Measurements from ENCODE around the gene GNL2.
A peak's percentile ranks its signal among the peaks of the same experiment; 100 is the strongest.
"Not testable (repeated sequence)": the region's sequence is repeated elsewhere in the genome, so short reads cannot be mapped to it uniquely, and the experiment has no call there.

GNL2 gene

DNA sequence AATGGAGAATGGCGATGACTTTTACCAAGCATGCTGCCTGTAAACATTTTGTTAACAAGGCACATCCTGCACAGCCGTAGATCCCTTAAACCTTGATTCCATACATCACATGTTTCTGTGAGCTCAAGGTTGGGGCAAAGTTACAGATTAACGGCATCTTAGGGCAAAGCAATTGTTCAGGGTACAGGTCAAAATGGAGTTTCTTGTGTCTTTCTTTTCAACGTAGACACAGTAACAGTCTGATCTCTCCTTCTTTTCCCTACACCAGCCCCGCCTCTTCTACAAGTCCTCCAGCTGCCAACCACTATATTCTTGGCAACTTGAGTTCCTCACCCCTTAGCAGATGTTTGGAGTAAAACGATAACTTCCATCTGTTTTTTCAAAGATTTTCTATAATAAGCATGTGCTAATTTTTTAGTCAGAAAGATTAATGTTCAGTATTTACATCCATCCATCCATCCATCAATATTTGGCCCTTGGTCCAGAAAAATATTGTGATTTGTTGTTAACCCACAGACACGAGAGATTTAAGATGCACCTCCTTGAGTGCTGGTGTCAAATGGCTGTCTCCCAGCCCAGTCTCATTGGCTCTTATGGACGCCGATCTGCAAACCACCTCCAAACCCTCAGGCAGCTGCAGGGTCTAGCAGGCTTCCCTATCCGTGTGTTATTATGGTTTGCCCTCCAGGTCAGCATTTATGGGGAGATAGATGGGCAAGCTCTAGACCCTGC lies 35.2 kb downstream of the GNL2 start:
- no peak for DNase-seq (ENCODE audit: low read depth in 3 of 3, low spot score in 1 of 3)

DNA sequence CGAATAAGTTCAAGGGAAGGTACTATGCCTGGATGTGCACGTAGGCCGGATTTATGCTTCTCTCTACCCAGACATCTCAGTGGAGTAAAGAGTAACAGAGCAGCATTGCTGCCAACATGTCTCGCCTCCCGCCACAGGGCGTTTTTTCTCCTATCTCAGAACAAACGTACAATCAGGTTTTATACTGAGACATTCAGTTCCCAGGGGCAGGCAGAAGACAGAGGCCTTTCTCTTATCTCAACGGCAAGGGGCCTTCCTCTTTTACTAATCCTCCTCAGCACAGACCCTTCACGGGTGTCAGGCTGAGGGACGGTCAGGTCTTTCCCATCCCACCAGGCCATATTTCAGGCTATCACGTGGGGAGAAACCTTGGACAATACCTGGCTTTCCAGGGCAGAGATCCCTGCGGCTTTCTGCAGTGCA lies 35.8 kb downstream of the GNL2 start:
- not testable (repeated sequence) for DNase-seq (ENCODE audit: low read depth in 3 of 3, low spot score in 1 of 3)

DNA sequence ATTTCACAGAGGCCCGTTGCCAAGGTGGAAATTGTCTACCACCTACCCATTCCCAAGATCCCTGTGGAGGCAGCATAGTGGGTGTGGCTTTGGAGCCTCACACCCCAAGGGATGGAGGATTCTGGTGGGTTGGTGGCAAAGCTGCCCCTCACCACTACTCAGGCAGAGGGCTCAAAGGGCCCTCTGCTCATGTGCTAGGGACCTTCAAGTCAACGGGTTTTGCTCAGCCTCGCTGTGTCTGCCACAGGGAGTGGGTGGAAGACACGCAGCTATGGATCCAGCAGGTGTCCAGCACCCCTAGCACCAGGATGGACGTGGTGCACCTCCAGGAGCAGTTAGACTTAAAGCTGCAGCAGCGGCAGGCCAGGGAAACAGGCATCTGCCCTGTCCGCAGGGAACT lies 36.7 kb downstream of the GNL2 start:
- DNase-seq (ENCODE audit: low read depth in 3 of 3, low spot score in 1 of 3): no peak

GRCh38 chr1:37558411-37558810 lies 37.3 kb downstream of the GNL2 start:
- no peak for DNase-seq (ENCODE audit: low read depth in 3 of 3, low spot score in 1 of 3)

DNA sequence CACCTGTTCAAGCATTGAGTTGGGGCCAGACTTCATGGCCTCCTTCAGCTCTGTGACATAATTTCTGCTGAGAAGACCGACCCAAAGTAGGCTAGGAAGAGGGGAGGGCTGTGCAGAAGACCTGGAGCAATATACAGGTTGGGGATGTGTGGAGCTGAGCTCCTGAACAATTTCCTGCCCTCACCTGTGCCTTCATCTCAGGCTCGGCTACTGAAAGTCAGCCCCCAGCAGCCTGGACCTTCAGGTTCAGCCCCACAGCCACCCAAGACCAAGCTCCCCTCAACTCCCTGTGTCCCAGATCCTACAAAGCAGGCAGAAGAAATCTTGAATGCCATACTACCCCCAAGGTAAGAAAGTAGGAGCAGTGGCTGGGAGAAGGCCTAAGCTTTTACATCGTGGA lies 38.3 kb downstream of the GNL2 start:
- DNase-seq (ENCODE audit: low read depth in 3 of 3, low spot score in 1 of 3): no peak

- no peak for DNase-seq (ENCODE audit: low read depth in 3 of 3, low spot score in 1 of 3)
Observed at GRCh38 chr1:37556712-37557196, 39.0 kb downstream of the GNL2 start, which contains the start of gene DNALI1. Gene DNALI1, plus strand, starts transcription at chr1:37556940. Its CDS starts 55 bp downstream, at chr1:37556995.

GRCh38 chr1:37553927-37554808 lies 41.6 kb downstream of the GNL2 start, which contains the start of gene SNIP1:
Gene SNIP1, minus strand, starts transcription at chr1:37554293. Its CDS starts 64 bp downstream, at chr1:37554229.
- peak; percentile 70 to 76 (median 71) for DNase-seq (ENCODE audit: low read depth in 3 of 3, low spot score in 1 of 3)

DNA sequence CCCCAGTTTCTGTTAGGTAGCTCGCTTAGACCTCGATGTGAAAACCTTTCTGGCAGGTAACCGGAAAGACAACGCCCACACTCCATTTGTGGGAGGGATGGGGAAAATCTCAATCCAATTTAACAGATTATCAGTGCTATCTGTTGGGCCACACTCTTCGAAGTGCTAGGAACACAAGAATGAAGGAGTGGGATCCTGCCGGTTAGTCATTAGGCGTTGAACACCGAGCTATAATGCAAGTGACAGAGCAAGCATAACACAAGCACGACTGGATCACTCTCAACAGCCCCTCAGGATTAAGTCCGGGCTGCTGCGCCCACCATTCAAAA lies 42.2 kb downstream of the GNL2 start:
- DNase-seq (ENCODE audit: low read depth in 3 of 3, low spot score in 1 of 3): no peak

GRCh38 chr1:37549341-37549740 lies 46.4 kb downstream of the GNL2 start:
- DNase-seq (ENCODE audit: low read depth in 3 of 3, low spot score in 1 of 3): no peak

- DNase-seq (ENCODE audit: low read depth in 3 of 3, low spot score in 1 of 3): no peak
Observed at GRCh38 chr1:37545019-37545418, 50.7 kb downstream of the GNL2 start.

DNA sequence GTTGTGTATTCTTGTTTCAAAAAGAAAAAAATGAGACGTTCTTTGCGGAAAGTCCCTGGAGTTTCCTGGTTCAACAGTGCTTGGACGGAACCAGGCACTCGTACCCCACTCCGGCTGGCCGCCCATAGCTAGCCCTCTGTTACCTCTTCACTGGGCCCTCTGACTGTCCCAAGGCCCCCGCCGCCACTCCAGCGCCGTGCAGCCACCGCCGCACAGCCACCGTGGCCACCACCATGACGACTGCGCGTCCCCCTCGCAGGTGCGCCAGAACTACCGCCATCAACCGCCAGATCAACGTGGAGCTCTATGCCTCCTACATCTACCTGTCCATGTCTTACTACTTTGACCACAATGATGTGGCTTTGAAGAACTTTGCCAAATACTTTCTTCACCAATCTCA lies 51.2 kb downstream of the GNL2 start:
- DNase-seq (ENCODE audit: low read depth in 3 of 3, low spot score in 1 of 3): no peak

GRCh38 chr1:37540036-37540785 lies 55.5 kb downstream of the GNL2 start:
- no peak for DNase-seq (ENCODE audit: low read depth in 3 of 3, low spot score in 1 of 3)

DNA sequence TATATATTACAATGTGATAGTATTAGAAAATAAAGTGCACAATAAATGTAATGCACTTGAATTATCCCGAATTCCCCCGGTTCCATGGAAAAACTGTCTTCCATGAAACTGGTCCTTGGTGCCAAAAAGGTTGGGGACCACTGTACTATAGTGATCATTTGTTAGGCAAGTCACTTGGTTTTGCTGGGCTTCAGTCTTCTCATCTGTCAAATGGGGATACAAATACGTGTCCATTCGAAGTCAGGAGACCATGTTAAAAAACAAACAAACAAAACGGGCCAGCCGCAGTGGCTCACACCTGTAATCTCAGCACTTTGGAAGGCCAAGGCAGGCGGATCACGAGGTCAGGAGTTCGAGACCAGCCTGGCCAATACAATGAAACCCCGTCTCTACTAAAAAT lies 56.6 kb downstream of the GNL2 start:
- DNase-seq (ENCODE audit: low read depth in 3 of 3, low spot score in 1 of 3): not testable (repeated sequence)

GRCh38 chr1:37537378-37537777 lies 58.4 kb downstream of the GNL2 start:
- no peak for DNase-seq (ENCODE audit: low read depth in 3 of 3, low spot score in 1 of 3)

GRCh38 chr1:37533317-37534093 lies 62.2 kb downstream of the GNL2 start:
- DNase-seq (ENCODE audit: low read depth in 3 of 3, low spot score in 1 of 3): no peak

DNA sequence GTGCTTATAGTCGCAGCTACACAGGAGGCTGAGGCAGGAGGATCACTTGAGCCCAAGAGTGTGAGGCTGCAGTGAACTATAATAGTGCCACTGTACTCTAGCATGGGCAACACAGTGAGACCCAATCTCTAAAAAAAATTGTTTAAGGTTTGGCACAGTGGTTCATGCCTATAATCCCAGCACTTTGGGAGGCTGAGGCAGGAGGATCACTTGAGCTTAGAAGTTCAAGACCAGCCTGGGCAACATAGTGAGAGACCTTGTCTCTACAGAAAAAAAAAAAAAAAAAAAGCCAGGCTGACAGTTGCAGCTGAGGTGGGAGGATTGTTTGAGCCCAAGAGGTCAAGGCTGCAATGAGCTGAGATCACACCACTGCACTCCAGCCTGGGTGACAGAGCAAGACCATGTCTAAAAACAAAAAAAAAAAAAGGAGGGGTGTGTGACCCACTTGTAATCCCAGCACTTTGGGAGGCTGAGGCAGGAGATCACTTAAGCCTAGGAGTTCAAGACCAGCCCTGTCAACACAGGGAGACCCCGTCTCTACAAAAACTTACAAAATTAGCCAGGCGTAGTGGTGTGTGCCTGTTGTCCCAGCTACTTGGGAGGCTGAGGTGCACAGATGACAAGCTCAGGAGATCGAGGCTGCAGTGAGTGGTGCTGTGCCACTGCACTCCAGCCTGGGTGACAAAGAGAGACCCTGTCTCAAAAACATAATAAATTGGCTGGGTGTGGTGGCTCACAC lies 63.1 kb downstream of the GNL2 start:
- not testable (repeated sequence) for DNase-seq (ENCODE audit: low read depth in 3 of 3, low spot score in 1 of 3)

DNA sequence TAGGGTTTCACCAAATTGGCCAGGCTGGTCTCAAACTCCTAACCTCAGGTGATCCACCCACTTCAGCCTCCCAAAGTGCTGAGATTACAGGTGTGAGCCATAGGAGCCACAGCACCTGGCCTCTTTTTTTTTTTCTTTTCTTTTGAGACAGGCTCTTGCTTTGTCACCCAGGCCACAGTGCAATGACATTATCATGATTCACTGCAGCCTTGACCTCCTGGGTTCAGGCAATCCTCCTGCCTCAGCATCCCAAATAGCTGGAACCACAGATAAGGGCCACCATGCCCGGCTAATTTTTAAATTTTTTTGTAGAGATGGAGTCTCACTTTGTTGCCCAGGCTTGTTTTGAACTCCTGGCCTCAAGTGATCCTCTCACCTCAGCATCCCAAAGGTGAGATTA lies 65.8 kb downstream of the GNL2 start:
- not testable (repeated sequence) for DNase-seq (ENCODE audit: low read depth in 3 of 3, low spot score in 1 of 3)

DNA sequence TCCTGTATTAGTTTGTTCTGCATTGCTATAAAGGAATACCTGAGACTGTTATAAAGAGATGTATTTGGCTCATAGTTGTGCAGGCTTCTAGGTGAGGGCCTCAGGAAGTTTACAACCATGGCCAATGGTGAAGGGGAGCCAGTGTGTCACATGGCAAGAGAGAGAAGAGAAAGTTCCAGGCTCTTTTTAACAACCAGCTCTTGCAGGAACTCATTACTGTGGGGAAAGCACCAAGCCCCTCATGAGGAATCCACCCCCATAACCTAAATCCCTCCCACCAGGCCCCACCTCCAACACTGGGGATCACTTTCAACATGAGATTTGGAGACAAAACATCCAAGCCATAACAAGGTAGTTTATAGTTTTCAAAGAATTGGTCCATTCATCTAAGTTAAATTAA lies 76.1 kb downstream of the GNL2 start:
- no peak for DNase-seq (ENCODE audit: low read depth in 3 of 3, low spot score in 1 of 3)

GRCh38 chr1:37518929-37519328 lies 76.8 kb downstream of the GNL2 start:
- DNase-seq (ENCODE audit: low read depth in 3 of 3, low spot score in 1 of 3): peak in 1 of 3 donors; percentile 10

- DNase-seq (ENCODE audit: low read depth in 3 of 3, low spot score in 1 of 3): not testable (repeated sequence)
Observed at GRCh38 chr1:37518241-37518640, 77.5 kb downstream of the GNL2 start.
